Colon (tissue), 2 donors: Measurements from ENCODE around the gene PRB3.

Experiments
- FAIRE-seq: peaks from 2 replicates; lab custom pipeline; 2012; peaks lifted over from hg19 to GRCh38; lab: Jason Lieb, UNC
- donor health status: control.
- donor health status: control.

Gene PRB3

GRCh38 chr12:11269607-11270006 lies at the start of gene PRB3:
TSS of gene PRB3 (minus strand) at chr12:11269707. CDS start at chr12:11269669, 38 bp downstream.
- FAIRE-seq, result no peak

- no peak for FAIRE-seq
Measured at GRCh38 chr12:11310336-11310735, 40.8 kb upstream of the PRB3 start, which contains the start of gene PRB4. TSS of gene PRB4 (minus strand) at chr12:11310436. CDS start at chr12:11310398, 38 bp downstream.

DNA sequence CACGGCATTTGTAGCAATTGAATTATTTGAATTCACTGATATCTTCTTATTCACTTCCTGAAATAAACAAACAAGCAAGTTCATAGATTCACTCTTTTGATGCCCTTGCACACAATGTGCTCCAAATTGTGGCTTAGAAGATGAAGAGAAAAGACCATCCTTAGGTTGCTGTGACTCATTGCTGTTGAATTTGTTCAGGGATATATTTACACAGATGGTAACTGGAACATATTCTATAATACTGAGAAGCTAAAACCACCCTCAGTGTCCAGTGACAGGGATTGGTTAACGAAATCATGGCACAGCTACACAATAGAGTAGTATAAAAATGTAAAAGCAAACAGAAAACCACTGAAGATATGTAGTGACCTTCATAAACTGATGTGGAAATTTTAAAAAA lies 37.6 kb upstream of the PRB3 start:
- no peak for FAIRE-seq

DNA sequence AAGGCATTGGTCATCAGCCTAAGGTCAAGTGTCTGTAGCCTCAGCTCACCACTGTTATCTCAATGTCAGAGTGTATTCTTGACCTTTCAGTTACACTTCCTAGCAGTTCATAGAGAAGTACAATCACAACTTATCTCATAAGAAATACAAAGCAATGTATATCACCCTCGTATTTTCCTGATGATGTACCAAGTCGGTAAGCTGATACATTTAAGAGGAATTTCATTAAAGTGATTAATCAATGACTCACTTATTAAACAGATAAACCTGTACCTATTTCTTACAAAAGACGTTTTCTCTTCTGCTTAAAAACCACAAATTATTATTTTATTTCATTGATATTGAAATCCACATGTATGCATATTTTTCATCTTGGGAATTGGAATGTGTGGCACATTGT lies 3.9 kb upstream of the PRB3 start:
- no peak for FAIRE-seq

DNA sequence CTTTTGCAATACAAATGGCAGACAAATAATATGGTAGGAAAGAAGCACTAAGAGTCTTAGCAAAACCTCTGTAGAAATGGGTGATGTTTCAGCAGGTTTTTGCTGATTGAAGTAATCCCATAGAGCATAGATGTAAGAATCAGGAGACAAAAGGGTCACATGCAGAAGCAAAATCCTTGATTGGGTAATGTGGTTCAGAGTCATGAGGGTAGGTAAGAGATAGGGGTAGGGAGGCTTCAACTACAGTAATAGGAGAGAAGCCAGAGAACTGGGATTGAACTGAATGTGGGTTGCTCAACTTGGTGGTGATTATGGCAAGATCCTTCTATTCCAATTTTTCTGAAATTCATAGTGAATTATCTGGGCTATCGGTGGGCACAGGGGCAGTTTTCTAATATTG lies 5.0 kb downstream of the PRB3 start:
- no peak for FAIRE-seq

GRCh38 chr12:11246489-11246888 lies 23.0 kb downstream of the PRB3 start:
- no peak for FAIRE-seq

DNA sequence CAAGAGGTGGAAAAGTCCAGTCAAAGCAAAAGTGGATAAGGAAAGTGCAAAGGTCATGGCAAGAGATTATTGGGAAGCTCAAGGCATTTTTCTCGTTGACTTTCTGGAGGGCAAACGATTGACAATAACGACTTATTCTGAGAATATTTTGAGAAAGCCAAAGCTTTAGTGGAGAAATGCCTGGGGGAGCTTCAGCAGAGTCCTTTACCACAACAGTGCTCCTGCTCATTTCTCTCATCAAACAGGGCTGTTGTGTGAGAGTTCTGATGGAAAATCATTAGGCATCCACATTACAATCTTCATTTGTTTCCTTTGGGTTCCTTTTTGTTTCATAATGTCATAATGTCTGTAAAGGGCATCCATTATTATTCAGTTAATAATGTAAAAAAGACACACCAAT lies 26.9 kb downstream of the PRB3 start:
- no peak for FAIRE-seq

- FAIRE-seq, result no peak
Measured at GRCh38 chr12:11240348-11240930, 29.1 kb downstream of the PRB3 start.

DNA sequence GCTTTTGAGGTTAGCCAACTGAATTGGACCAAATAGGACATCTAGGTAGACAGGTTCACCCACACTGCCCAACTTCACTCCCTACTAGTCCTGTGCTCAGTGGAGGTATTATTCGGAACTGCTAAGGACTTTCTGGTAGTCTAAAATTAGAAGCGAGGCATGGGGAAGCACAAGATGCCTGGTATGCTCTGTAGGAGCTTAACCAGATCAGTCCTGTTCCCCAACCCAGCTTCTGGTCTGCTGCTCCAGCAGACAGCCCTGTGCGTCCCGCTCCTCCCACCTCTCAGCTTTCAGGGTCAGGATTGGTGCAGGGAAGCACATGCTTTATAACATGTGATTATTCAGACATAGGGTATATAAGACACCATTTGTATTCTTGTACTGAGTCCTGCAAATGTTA lies 31.2 kb downstream of the PRB3 start:
- FAIRE-seq, result no peak

DNA sequence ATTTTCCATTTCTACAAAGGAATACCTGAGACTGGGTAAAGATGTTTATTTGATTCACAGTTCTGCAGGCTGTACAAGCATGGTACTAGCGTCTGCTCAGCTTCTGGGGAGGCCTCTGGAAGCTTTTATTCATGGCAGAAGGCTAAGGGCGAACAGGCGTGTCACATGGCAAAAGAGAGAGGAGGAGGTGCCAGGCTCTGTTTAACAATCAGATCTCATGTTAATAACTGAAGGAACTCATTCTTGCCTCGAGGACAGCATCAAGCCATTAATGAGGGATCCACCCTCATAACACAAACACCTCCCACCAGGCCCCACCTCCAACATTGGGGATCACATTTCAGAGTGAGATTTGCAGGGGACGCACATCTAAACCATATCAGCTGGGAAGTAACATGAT lies 36.0 kb downstream of the PRB3 start:
- FAIRE-seq, result no peak

DNA sequence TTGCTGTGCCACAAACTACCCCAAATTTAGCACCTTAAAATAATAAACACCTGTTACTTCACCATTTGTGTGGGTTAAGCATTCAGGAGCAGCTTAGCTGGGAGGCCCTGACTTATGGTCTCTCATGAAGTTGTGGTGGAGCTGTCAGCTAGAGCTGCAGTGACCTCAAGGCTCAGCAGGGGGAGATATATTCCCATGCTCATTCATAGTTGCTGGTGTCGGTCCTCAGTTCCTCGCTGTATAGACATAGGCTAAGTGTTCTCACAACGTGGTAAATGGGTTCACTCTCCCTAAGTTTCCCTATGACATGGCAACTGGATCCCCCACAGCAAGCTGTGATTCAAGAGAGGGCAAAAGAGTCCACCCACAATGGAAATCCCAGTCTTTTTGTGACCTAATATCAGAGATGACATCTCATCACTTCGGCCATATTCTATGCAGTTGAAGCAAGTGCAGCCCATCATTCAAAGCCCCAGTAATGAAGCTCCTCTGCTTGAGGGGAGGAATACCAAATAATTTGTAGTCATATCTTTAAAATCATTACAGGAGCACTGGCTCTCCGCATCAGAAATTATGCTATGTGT lies 41.1 kb downstream of the PRB3 start:
- FAIRE-seq, result no peak

GRCh38 chr12:11227373-11227772 lies 42.1 kb downstream of the PRB3 start:
- no peak for FAIRE-seq
